Measurements from ENCODE around the gene MARVELD3.
"Not testable (repeated sequence)": the region's sequence is repeated elsewhere in the genome, so short reads cannot be mapped to it uniquely, and the experiment has no call there.

DNA sequence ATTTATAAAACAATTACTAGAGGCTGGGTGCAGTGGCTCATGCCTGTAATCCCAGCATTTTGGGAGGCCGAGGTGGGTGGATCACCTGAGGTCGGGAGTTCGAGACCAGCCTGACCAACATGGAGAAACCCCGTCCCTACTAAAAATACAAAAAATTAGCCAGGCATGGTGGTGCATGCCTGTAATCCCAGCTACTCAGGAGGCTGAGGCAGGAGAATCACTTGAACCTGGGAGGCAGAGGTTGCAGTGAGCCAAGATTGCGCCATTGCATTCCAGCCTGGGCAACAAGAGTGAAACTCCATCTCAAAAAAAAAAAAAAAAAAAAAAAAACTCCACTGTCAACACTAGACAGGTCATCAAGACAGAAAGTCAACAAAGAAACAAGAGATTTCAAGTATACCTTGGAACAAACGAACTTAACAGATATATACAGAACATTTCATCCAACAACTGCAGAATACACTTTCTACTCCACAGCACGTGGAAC is 30.6 kb upstream of the MARVELD3 start:
- TF ChIP-seq, protein P1, sequence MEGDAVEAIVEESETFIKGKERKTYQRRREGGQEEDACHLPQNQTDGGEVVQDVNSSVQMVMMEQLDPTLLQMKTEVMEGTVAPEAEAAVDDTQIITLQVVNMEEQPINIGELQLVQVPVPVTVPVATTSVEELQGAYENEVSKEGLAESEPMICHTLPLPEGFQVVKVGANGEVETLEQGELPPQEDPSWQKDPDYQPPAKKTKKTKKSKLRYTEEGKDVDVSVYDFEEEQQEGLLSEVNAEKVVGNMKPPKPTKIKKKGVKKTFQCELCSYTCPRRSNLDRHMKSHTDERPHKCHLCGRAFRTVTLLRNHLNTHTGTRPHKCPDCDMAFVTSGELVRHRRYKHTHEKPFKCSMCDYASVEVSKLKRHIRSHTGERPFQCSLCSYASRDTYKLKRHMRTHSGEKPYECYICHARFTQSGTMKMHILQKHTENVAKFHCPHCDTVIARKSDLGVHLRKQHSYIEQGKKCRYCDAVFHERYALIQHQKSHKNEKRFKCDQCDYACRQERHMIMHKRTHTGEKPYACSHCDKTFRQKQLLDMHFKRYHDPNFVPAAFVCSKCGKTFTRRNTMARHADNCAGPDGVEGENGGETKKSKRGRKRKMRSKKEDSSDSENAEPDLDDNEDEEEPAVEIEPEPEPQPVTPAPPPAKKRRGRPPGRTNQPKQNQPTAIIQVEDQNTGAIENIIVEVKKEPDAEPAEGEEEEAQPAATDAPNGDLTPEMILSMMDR (conservative IDR thresholded peaks at IDR 0.05 in 1 of 2, IDR thresholded peaks at IDR 0.05 in 1 of 2; ENCODE audit: extremely low read depth in 1 of 2, insufficient read depth in 1 of 2, low read depth in 1 of 2, low read length in 2 of 2) = not testable (repeated sequence)
- TF ChIP-seq EZH2 (IDR thresholded peaks at IDR 0.05; ENCODE audit: borderline replicate concordance, low read length) = not testable (repeated sequence)

All from mammary epithelial cell (primary cell).